ENCODE measurements around the gene CAVIN1.
"Not testable (repeated sequence)": the region's sequence is repeated elsewhere in the genome, so short reads cannot be mapped to it uniquely, and the experiment has no call there.

Gene CAVIN1

GRCh38 chr17:42372142-42372541 is 50.9 kb downstream of the CAVIN1 start:
- no peak for DNase-seq

DNA sequence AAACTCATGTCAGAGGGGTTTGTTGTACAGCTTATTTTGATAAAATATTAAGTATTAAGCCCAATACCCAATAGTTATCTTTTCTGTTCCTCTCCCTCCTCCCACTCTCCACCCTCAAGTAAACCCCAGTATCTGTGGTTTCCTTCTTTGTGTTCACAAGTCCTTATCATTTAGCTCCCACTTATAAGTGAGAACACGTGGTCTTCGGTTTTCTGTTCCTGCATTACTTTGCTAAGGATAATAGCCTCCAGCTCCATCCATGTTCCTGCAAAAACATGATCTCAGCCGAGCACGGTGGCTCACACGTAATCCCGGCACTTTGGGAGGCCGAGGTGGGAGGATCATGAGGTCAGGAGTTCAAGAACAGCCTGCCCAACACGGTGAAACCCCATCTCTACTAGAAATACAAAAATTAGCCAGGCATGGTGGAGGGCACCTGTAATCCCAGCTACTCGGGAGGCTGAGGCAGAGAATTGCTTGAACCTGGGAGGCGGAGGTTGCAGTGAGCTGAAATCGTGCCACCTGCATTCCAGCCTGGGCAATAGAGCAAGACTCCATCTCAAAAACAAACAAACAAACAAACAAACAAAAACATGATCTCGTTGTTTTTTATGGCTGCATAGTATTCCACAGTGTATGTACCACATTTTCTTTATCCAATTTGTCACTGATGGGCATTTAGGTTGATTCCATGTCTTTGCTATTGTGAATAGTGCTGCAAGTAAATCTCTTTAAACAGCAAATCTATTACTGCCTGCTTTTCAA is 54.1 kb downstream of the CAVIN1 start:
- not testable (repeated sequence) for DNase-seq

DNA sequence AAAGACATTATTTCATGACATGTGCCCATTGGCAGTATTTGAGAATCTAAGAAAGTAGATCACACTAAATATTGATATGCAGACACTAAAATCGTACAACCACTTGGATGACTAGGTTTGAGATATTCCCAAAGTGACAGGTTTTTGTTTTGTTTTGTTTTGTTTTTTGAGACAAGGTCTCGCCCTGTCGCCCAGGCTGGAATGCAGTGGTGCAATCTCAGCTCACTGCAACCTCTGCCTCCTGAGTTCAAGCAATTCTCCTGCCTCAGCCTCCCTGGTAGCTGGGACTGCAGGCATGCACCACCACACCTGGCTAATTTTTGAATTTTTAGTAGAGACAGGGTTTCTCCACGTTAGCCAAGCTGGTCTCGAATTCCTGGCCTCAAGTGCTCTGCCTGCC is 54.7 kb downstream of the CAVIN1 start:
- not testable (repeated sequence) for DNase-seq

- DNase-seq: not testable (repeated sequence)
Measured at GRCh38 chr17:42366176-42367023, 56.7 kb downstream of the CAVIN1 start.

DNA sequence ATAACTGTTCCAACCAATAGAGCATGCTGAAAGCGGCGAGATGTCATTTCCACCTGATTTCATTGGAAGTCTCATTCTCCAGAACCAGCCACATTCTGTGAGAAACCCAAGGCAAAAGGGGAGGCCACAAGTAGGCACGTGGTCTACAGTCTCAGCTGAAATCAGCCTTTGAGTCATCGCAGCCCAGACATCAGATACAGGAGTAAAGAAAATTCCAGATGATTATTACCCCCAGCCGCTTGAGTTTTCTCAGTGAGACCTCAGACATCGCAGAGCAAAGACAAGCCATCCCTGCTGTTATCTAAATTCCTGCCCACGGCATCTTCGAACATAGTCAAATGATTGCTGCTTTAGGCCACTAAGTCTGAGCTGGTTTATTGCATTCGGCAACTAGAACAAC is 57.9 kb downstream of the CAVIN1 start:
- DNase-seq: no peak

GRCh38 chr17:42363767-42364585 is 59.1 kb downstream of the CAVIN1 start:
- no peak for DNase-seq

- DNase-seq: no peak
Measured at GRCh38 chr17:42363231-42363630, 59.8 kb downstream of the CAVIN1 start.

DNA sequence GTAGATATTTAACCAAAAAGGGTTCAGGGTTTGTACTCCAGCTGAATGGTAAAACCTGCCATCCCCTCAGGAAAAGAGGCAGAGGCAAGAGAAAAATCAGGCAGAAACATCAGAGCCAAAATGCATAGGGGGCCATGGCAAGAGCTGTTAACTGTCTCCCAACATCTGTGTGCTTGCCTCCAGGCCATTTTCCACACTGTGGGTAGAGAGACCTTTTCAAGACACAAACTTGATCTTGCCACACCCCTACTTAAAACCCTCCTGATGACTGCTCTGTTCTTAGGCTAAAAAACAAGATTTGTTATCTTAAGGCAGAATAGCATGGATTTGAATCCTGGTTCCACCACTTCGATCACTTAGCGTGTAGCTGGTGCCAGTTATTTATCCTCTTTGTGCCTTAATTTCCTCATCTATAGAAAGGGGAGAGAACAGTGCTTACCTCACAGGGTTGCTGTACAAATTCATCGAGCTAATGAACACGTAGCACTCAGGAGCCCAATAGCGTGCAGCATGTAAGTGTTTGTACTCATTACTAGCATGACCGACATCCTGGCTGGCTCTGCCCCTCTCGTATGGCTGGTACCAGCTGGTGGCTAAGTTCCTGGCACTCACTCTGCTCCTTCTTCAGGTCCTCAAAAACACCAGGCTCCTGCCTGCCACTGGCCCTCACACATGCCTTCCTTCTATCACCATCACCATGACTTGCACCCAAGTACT is 60.7 kb downstream of the CAVIN1 start:
- DNase-seq: no peak

GRCh38 chr17:42361781-42362186 is 61.3 kb downstream of the CAVIN1 start:
- DNase-seq: peak; percentile 55

DNA sequence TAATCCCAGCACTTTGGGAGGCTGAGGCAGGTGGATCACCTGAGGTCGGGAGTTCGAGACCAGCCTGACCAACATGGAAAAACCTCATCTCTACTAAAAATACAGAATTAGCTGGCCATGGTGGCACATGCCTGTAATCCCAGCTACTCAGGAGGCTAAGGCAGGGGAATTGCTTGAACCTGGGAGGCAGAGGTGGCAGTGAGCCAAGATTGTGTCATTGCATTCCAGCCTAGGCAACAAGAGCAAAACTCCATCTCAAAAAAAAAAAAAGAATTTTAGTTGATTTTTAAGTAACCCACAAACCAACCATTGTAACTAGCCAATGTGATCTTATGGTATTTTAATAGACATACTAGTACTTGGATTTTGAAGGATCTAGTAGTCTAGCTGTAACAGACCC is 62.7 kb downstream of the CAVIN1 start:
- DNase-seq: not testable (repeated sequence)

- DNase-seq: no peak
Measured at GRCh38 chr17:42359133-42359532, 63.9 kb downstream of the CAVIN1 start.

DNA sequence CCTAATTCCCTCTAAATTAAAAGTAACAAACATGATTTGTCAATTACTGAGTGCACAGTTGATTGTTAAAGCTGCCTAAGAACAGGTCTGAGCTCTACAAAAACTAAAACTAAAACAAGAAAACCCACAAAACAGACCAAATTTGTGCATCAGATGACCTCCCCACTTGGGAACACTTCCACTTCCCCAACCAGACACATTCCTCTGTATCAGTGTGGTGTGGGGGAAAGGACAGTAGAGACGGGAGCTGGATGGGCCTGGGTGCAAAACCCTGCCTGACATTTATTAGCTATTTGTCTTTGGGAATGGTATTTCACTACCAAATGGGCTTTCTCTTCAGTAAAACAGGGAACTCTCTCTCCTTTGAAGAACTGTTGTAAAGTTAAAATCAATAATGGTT is 64.6 kb downstream of the CAVIN1 start:
- no peak for DNase-seq

GRCh38 chr17:42354956-42355843 is 67.9 kb downstream of the CAVIN1 start:
- DNase-seq: no peak
